ENCODE measurements around the gene CRTAC1.

CRTAC1 gene

DNA sequence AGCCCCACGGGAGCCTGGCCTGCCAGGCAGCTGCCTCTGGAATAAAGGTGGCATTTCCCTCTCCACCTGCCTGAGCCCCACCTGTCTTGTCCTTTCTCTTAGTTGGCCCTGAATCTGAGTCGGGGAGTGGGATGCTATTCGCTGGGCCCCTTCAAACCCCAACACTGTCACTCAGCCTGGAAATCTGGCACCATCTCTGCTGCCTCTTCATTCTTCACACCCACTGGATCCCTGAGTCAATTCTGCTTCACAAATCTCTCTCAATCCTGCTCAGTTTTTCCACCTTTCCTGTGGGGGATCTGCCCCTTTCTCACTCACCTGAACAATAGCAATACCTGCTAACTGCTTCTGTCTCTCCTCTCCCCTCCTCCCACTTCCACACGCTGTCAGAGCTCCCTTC, 10.6 kb downstream of the CRTAC1 start:
- no peak overlapping the region for H3K4me2 ChIP-seq
- no peaks in the 10 kb centered on the region for H3K36me3 ChIP-seq
- no peak overlapping the region for H3K9ac ChIP-seq
- H3K27me3 ChIP-seq = no peaks in the 10 kb centered on the region
- no peak overlapping the region for H3K4me3 ChIP-seq
- no peaks in the 10 kb centered on the region; a peak in 1 of 22 replicates for H4K20me1 ChIP-seq
- H3K9me3 ChIP-seq (replicated peaks in 1 of 11) = no peaks in the 10 kb centered on the region
- H3K4me1 ChIP-seq = peaks cover 0 to 20% (median 15%) of the 10 kb centered on the region in 10 experiments; a peak in 14 of 20 replicates
- H3K27ac ChIP-seq = no peak overlapping the region
- TF ChIP-seq Cebpa-rat (IDR thresholded peaks at IDR 0.05) = no peak

DNA sequence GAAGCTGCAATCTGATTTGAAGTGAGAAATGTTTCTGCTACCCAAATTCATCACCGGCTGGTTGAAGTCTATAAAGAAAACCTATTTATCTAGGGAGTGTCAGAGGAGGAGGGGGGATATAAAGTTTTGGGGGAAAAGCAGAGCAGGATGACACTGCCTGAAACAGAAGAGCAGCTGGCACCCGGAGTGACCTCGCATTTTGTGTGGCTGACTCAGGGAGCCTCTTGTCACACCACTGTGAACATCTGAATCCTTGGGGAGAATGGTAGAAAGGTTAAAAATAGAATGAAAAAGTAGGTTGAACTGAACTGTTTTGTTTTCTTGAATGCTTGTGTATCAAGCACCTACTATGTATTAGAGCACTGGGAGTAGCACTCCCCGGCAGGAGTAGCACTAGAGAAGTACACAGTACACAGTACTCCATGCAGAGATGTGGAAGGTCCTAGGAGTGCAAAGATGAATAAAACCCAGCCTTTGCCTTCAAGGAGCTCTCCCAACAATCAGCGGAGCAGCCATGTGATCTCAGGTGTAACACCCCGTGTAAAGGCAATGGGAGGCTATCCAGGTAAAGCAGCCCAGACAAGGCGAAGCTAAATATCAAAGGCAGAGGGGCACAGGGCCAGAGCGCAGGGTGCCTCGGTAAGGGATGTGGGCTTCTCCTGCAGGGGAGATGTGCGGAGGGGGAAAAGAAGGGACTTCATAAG, 13.5 kb downstream of the CRTAC1 start:
- H3K9me3 ChIP-seq (replicated peaks in 1 of 11) = no peaks in the 10 kb centered on the region

DNA sequence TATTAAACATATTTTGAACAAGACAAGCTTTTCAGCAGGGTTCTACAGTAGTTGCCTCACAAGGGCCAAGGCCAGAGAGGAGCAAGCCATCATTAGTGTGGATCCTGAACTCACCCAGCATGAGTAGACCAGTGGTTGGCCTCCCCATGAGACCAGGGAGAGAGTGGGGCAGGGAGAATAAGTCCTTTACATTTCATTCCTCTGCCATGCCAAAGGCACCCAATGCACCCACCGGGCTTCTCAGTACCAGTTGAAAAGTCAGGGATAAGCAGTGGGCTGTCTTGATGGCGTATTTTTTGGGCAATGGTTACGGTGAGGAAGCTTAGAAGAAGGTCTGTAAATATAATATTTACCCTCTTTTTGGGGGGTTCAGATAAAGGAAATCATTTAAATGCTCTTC, 16.6 kb downstream of the CRTAC1 start:
- Histone ChIP-seq H3K4me3 (no peak overlapping the region), H3K9ac (no peak overlapping the region), H4K20me1 (no peaks in the 10 kb centered on the region), H3K36me3 (no peaks in the 10 kb centered on the region), H3K4me1 (peaks cover 0 to 20% (median 15%) of the 10 kb centered on the region in 10 experiments; a peak in 14 of 20 replicates), H3K27me3 (no peaks in the 10 kb centered on the region), H3K4me2 (no peak overlapping the region), H3K27ac (no peak overlapping the region), H3K9me3 (replicated peaks in 1 of 11) (no peaks in the 10 kb centered on the region)
- no peak for TF ChIP-seq Cebpa-rat (IDR thresholded peaks at IDR 0.05)

More for the DNA sequence above, 13.5 kb downstream of the CRTAC1 start:
- Histone ChIP-seq H3K27me3 (no peaks in the 10 kb centered on the region), H3K9ac (no peak overlapping the region), H3K4me1 (peaks cover 0 to 20% (median 15%) of the 10 kb centered on the region in 10 experiments; a peak in 14 of 20 replicates), H3K36me3 (no peaks in the 10 kb centered on the region), H3K4me3 (no peak overlapping the region), H4K20me1 (no peaks in the 10 kb centered on the region), H3K4me2 (peak overlapping the region in 8 of 11 experiments; percentile 41 to 67 (median 52); a peak in 16 of 22 replicates), H3K27ac (no peak overlapping the region)
- TF ChIP-seq Cebpa-rat (IDR thresholded peaks at IDR 0.05) = no peak

DNA sequence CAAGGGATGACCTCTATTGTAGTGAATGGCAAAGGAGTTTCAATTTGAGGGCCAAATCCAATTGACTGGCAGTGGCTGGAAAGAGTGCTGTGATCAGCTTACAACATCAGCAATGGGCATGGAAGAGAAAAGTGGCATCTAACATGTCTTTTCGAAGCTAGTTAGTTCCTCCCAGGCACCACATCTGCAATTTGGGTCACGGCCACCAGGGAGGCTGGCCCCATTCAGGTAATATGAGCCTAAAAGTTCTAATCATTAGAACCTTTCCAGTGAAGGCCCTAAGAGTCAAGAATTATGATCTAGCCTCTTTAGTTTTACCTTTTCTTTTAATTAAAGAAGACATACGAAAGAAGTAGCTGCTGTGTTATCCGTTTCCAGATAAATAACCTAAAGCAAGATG, 17.3 kb downstream of the CRTAC1 start:
- Histone ChIP-seq H3K4me2 (no peak overlapping the region), H3K4me3 (no peak overlapping the region), H3K9ac (no peak overlapping the region), H3K36me3 (no peaks in the 10 kb centered on the region), H3K4me1 (peaks cover 0 to 20% (median 15%) of the 10 kb centered on the region in 10 experiments; a peak in 14 of 20 replicates), H4K20me1 (no peaks in the 10 kb centered on the region), H3K27me3 (no peaks in the 10 kb centered on the region), H3K27ac (no peak overlapping the region), H3K9me3 (replicated peaks in 1 of 11) (no peaks in the 10 kb centered on the region)
- no peak for TF ChIP-seq Cebpa-rat (IDR thresholded peaks at IDR 0.05)

DNA sequence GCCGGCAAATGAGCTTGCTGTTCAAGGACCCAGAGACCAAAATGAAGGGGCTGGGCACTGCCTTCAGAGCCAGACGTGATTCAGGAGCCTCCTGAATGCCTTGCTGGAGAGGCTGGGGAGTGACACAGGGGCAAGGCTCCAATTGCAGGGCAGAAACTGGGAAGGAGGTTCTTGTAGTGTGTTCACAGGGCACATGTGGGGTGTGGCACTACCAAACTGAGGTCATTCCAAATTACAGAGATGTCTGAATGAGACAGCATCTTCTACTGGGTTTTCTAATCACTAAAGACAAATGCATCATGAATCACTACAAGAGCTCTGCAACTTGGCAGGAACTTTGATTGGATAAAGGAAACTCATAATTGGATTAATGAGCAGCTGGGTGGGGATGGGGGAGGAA, 17.8 kb downstream of the CRTAC1 start:
- Histone ChIP-seq H3K4me1 (peaks cover 0 to 20% (median 15%) of the 10 kb centered on the region in 10 experiments; a peak in 14 of 20 replicates), H3K9me3 (replicated peaks in 1 of 11) (no peaks in the 10 kb centered on the region), H3K4me2 (no peak overlapping the region), H3K9ac (no peak overlapping the region), H3K27ac (no peak overlapping the region), H3K27me3 (no peaks in the 10 kb centered on the region), H3K4me3 (no peak overlapping the region), H3K36me3 (no peaks in the 10 kb centered on the region), H4K20me1 (no peaks in the 10 kb centered on the region)
- TF ChIP-seq Cebpa-rat (IDR thresholded peaks at IDR 0.05) = no peak

DNA sequence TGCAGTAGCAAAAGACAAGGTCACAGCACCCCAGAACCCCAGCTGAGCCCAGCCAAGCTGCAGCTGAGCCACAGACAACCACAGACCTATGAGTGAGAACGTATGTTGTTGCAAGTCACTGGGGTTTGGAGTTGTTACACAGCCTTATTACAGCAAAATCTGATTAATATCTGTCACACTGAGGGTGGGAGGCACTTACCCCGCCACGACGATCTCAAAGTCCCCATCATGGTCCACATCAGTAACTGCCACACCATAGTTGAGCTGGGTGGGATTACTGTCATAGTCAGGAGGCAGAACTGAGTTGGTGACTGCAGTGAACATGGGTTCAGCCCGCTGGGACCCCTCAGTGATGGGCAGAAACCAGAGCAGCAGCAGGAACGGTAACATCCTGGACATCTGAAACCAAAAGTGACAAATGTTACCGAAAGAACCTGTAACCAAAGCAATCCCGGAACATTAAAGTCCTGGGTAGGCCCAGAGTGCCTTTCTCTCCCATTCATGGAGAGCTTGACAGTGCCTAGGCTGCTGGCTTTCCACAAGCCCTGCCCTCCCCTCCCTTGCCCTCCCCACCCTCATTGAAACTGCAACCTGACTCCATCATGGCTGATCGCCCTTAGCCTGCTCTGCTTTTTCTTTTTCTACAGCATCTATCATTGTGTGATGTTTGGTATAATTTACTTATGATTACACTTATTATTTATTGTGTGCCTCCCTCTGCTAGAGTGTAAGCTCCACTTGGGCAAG, 19.3 kb downstream of the CRTAC1 start:
- Histone ChIP-seq H3K4me2 (no peak overlapping the region), H3K27me3 (no peaks in the 10 kb centered on the region), H3K9me3 (replicated peaks in 1 of 11) (no peaks in the 10 kb centered on the region), H3K27ac (no peak overlapping the region), H4K20me1 (no peaks in the 10 kb centered on the region), H3K4me1 (peaks cover 0 to 11% (median 6%) of the 10 kb centered on the region in 10 experiments; a peak in 16 of 20 replicates), H3K36me3 (no peaks in the 10 kb centered on the region), H3K9ac (no peak overlapping the region), H3K4me3 (no peak overlapping the region)
- TF ChIP-seq Cebpa-rat (IDR thresholded peaks at IDR 0.05) = no peak

DNA sequence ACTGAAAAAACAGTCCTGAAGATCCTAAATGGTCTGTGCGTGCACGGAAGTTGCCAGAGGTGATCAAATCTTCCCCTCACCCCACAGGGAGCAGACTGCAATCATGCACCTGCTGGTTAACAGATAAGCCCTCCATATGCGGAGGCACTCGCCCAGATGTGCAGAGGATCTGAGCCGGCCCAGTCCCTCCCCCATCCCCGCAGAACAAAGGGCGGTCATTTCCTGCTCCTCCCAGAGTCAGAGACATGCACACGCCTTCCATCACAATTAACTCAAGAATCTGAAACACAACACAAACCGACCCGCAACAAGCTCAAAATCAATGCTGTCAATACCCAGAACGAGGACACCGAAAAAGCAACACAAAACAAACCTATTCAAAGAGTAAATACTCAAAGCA, 24.2 kb downstream of the CRTAC1 start:
- no peak overlapping the region for H3K9ac ChIP-seq
- peaks cover 3 to 14% (median 8%) of the 10 kb centered on the region in 10 experiments; a peak in 17 of 20 replicates for H3K4me1 ChIP-seq
- H3K4me2 ChIP-seq = peak overlapping the region; percentile 41 to 71 (median 60)
- no peaks in the 10 kb centered on the region for H3K36me3 ChIP-seq
- no peak overlapping the region for H3K27ac ChIP-seq
- no peaks in the 10 kb centered on the region for H4K20me1 ChIP-seq
- no peaks in the 10 kb centered on the region for H3K9me3 ChIP-seq (replicated peaks in 1 of 11)
- TF ChIP-seq Cebpa-rat (IDR thresholded peaks at IDR 0.05) = no peak
- H3K27me3 ChIP-seq = no peaks in the 10 kb centered on the region
- no peak overlapping the region for H3K4me3 ChIP-seq

DNA sequence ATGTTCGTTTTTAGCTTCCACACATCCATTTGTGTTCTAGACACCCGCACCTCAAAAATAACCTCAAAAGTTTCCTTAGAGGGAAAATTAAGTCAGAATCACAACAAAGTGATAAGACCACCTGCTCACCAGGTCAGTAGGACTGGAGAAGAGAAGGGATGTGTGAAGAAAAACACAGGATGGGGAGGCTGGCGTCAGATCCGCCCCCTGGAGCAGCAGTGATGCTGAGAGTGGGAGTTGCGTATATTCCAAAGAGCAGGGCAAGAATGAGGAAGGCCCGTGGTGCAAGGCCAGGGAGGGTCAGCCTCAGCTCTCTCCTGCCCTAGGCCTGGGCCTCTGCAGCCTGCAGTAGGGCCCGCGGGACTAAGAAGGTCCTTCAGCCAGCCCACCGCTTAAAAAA, 28.7 kb downstream of the CRTAC1 start:
- H3K9ac ChIP-seq = no peak overlapping the region
- peaks cover 30 to 37% (median 34%) of the 10 kb centered on the region in 11 experiments for H3K9me3 ChIP-seq (replicated peaks in 1 of 11)
- peaks cover 3 to 14% (median 8%) of the 10 kb centered on the region in 10 experiments; a peak in 17 of 20 replicates for H3K4me1 ChIP-seq
- no peaks in the 10 kb centered on the region; a peak in 1 of 22 replicates for H3K36me3 ChIP-seq
- no peak for TF ChIP-seq Cebpa-rat (IDR thresholded peaks at IDR 0.05)
- no peak overlapping the region for H3K27ac ChIP-seq
- H4K20me1 ChIP-seq = no peaks in the 10 kb centered on the region
- H3K4me3 ChIP-seq = no peak overlapping the region
- H3K4me2 ChIP-seq = no peak overlapping the region
- H3K27me3 ChIP-seq = no peaks in the 10 kb centered on the region

DNA sequence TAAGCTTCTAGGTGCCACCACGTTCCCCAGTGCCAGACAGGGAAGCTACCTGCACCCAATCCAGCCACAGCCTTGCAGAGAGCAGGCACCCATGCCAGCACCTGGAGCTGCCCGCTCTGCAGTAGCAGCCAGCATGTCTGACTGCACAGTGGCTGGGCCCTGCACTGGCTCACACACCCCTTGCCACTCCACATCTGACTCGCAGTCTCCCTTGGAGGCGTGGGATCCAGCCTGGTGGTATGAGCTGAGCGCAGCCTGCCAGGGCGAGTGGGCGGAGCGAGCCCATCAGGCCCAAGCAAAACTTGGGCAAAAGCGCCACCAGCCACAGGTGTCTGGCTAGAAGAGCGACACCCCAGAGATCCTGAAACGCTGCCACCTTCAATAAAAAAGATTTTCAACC, 30.1 kb downstream of the CRTAC1 start:
- Histone ChIP-seq H3K36me3 (no peaks in the 10 kb centered on the region; a peak in 1 of 22 replicates), H3K4me3 (no peak overlapping the region), H4K20me1 (no peaks in the 10 kb centered on the region), H3K27ac (no peak overlapping the region), H3K9ac (no peak overlapping the region), H3K27me3 (no peaks in the 10 kb centered on the region), H3K9me3 (replicated peaks in 1 of 11) (peaks cover 30 to 37% (median 35%) of the 10 kb centered on the region in 11 experiments), H3K4me1 (peaks cover 0 to 8% (median 0%) of the 10 kb centered on the region in 10 experiments; a peak in 1 of 20 replicates), H3K4me2 (no peak overlapping the region)
- no peak for TF ChIP-seq Cebpa-rat (IDR thresholded peaks at IDR 0.05)

All from BLaER1 treated with 17β-estradiol and CSF1 and Interleukin-3, amounts not matched to agents 10 nM and 100 nM (cell line).